Neural progenitor cell (in vitro differentiated cells): Measurements from ENCODE around the gene HCAR1. TPM values are rescaled to one million over a fixed set of nuclear protein-coding genes. Genes with fewer than 3 reads are reported as not detected.

Experiments
- DNase-seq: peaks from one replicate; pipeline ENCODE4 v3.0.0-alpha.2; 2016; ENCODE audit warnings: low spot score
- H2AFZ ChIP-seq: fragments of 200-600 bp; sonication (generic); replicated peaks from 2 replicates; pipeline ENCODE4 v1.6.1; 2016; ENCODE audit warnings: antibody characterized with exemption
- H3F3A ChIP-seq: fragments of 200-600 bp; sonication (generic); 2 replicates; pipeline ENCODE4 v1.6.1; 2016; ENCODE audit warnings: antibody characterized with exemption, low read depth
- H3K27ac ChIP-seq: fragments of 200-600 bp; sonication (generic); 2 replicates; pipeline ENCODE4 v1.5.1; 2016; ENCODE audit warnings: mild to moderate bottlenecking
- H3K27me3 ChIP-seq: fragments of 200-600 bp; sonication (generic); 2 replicates; pipeline ENCODE4 v1.6.1; 2016; ENCODE audit warnings: mild to moderate bottlenecking, moderate library complexity
- H3K36me3 ChIP-seq: fragments of 200-600 bp; sonication (generic); 2 replicates; pipeline ENCODE4 v1.5.1; 2016
- H3K4me1 ChIP-seq: fragments of 200-600 bp; sonication (generic); 2 replicates; pipeline ENCODE4 v1.6.1; 2016; ENCODE audit warnings: mixed run types
- H3K4me2 ChIP-seq: fragments of 200-600 bp; sonication (generic); 2 replicates; pipeline ENCODE4 v1.6.1; 2016
- H3K4me3 ChIP-seq: fragments of 200-600 bp; sonication (generic); 2 replicates; pipeline ENCODE4 v1.5.1; 2016
- H3K79me2 ChIP-seq: fragments of 200-600 bp; sonication (generic); 2 replicates; pipeline ENCODE4 v1.6.1; 2016; ENCODE audit warnings: low read depth
- H3K9ac ChIP-seq: fragments of 200-600 bp; sonication (generic); 2 replicates; pipeline ENCODE4 v1.6.1; 2016
- H3K9me3 ChIP-seq: fragments of 200-600 bp; sonication (generic); 2 replicates; pipeline ENCODE4 v1.5.1; 2016; ENCODE audit warnings: low read depth
- H4K20me1 ChIP-seq: fragments of 200-600 bp; sonication (generic); 2 replicates; pipeline ENCODE4 v1.6.1; 2016; ENCODE audit warnings: low read depth
- H3K27ac Mint-ChIP-seq: 3 replicates; pipeline ENCODE4 v1.8.0; 2021; ENCODE audit warnings: mixed read lengths
- H3K27me3 Mint-ChIP-seq: 2 replicates; pipeline ENCODE4 v1.8.0; 2022; ENCODE audit warnings: low read depth, mild to moderate bottlenecking, inconsistent platforms, moderate library complexity, mixed read lengths; ENCODE audit not compliant: insufficient read depth
- H3K36me3 Mint-ChIP-seq: 3 replicates; pipeline ENCODE4 v1.8.0; 2021; ENCODE audit warnings: mixed read lengths
- H3K4me1 Mint-ChIP-seq: 3 replicates; pipeline ENCODE4 v1.8.0; 2021; ENCODE audit warnings: mixed read lengths
- H3K4me3 Mint-ChIP-seq: 3 replicates; pipeline ENCODE4 v1.8.0; 2021; ENCODE audit warnings: mild to moderate bottlenecking, moderate library complexity, mixed read lengths
- H3K9me3 Mint-ChIP-seq: 3 replicates; pipeline ENCODE4 v1.8.0; 2020; ENCODE audit warnings: mixed read lengths
- CTCF ChIP-seq: fragments of 200-600 bp; sonication (generic); IDR thresholded peaks from 2 replicates; pipeline ENCODE4 v1.5.1; 2017; ENCODE audit warnings: antibody characterized with exemption, mild to moderate bottlenecking
- EZH2 ChIP-seq: fragments of 200-600 bp; sonication (generic); IDR thresholded peaks from 2 replicates; pipeline ENCODE4 v1.6.1; 2017; ENCODE audit warnings: antibody characterized with exemption, mild to moderate bottlenecking, moderate library complexity
- EZH2phosphoT487 ChIP-seq: fragments of 200-600 bp; sonication (generic); IDR thresholded peaks from 2 replicates; pipeline ENCODE4 v1.6.1; 2017; ENCODE audit warnings: antibody characterized with exemption
- total RNA-seq: library from RNA; depleted of rRNA; stranded (reverse); fragments of >200 nt; gene quantifications from 2 replicates; pipeline ENCODE4 v1.2.3, GENCODE V29; 2015; ENCODE audit warnings: low replicate concordance

The HCAR1 gene
- total RNA-seq, 1 donor from 2014 or later: not detected

GRCh38 chr12:122729583-122730214, 945 bp downstream of the HCAR1 start:
- TF ChIP-seq CTCF (no peak), EZH2 (no peak), EZH2phosphoT487 (no peak)
- Mint-ChIP-seq H3K9me3 (no peaks in the 10 kb centered on the region), H3K27me3 (no peaks in the 10 kb centered on the region), H3K27ac (no peak overlapping the region), H3K4me1 (peaks cover 10% of the 10 kb centered on the region), H3K36me3 (no peaks in the 10 kb centered on the region), H3K4me3 (no peak overlapping the region)
- Histone ChIP-seq H2AFZ (no peak overlapping the region), H3K27me3 (no peaks in the 10 kb centered on the region), H4K20me1 (no peaks in the 10 kb centered on the region), H3K36me3 (no peaks in the 10 kb centered on the region), H3K9me3 (no peaks in the 10 kb centered on the region), H3K4me1 (peaks cover 6% of the 10 kb centered on the region), H3K79me2 (no peaks in the 10 kb centered on the region), H3K4me2 (no peak overlapping the region), H3K27ac (no peak overlapping the region), H3K4me3 (no peak overlapping the region), H3F3A (no peaks in the 10 kb centered on the region), H3K9ac (no peak overlapping the region)
- no peak for DNase-seq

- DNase-seq: no peak
- Histone ChIP-seq H2AFZ (no peak overlapping the region), H3K9ac (no peak overlapping the region), H3K4me1 (no peaks in the 10 kb centered on the region), H3K9me3 (no peaks in the 10 kb centered on the region), H3K4me2 (no peak overlapping the region), H4K20me1 (no peaks in the 10 kb centered on the region), H3K27ac (no peak overlapping the region), H3F3A (no peaks in the 10 kb centered on the region), H3K36me3 (no peaks in the 10 kb centered on the region), H3K4me3 (no peak overlapping the region), H3K27me3 (no peaks in the 10 kb centered on the region), H3K79me2 (no peaks in the 10 kb centered on the region)
- Mint-ChIP-seq H3K9me3 (no peaks in the 10 kb centered on the region), H3K27ac (no peak overlapping the region), H3K4me3 (no peak overlapping the region), H3K4me1 (peaks cover 6% of the 10 kb centered on the region), H3K27me3 (no peaks in the 10 kb centered on the region), H3K36me3 (no peaks in the 10 kb centered on the region)
- TF ChIP-seq CTCF (no peak), EZH2phosphoT487 (no peak), EZH2 (no peak)
Measured at GRCh38 chr12:122726080-122726558, 4.5 kb downstream of the HCAR1 start.

GRCh38 chr12:122725452-122726079, 5.1 kb downstream of the HCAR1 start:
- H3K4me3 Mint-ChIP-seq: no peak overlapping the region
- Histone ChIP-seq H3K9ac (no peak overlapping the region), H2AFZ (no peak overlapping the region)

More at GRCh38 chr12:122725452-122726079, 5.1 kb downstream of the HCAR1 start:
- no peaks in the 10 kb centered on the region for H3K27me3 Mint-ChIP-seq
- Histone ChIP-seq H3K27ac (no peak overlapping the region), H3K4me3 (no peak overlapping the region), H3K79me2 (no peaks in the 10 kb centered on the region), H4K20me1 (no peaks in the 10 kb centered on the region), H3F3A (no peaks in the 10 kb centered on the region), H3K9me3 (no peaks in the 10 kb centered on the region), H3K4me2 (no peak overlapping the region), H3K4me1 (no peaks in the 10 kb centered on the region), H3K36me3 (no peaks in the 10 kb centered on the region), H3K27me3 (no peaks in the 10 kb centered on the region)
- H3K36me3 Mint-ChIP-seq: no peaks in the 10 kb centered on the region
- no peak for DNase-seq
- no peaks in the 10 kb centered on the region for H3K9me3 Mint-ChIP-seq
- H3K27ac Mint-ChIP-seq: no peak overlapping the region
- no peak for TF ChIP-seq EZH2phosphoT487
- no peak for TF ChIP-seq CTCF
- TF ChIP-seq EZH2: no peak
- H3K4me1 Mint-ChIP-seq: peaks cover 9% of the 10 kb centered on the region
